Chondrocyte (in vitro differentiated cells): ENCODE data around the gene SPINK8. TPM values are rescaled to one million over a fixed set of nuclear protein-coding genes. Genes with fewer than 3 reads are reported as not detected.

ENCODE experiments used
- DNase-seq: peaks from one replicate; pipeline ENCODE4 v3.0.0; 2021; ENCODE audit warnings: mixed read lengths, low spot score
- H3K27ac Mint-ChIP-seq: one replicate; pipeline ENCODE4 v1.8.0; 2021; ENCODE audit warnings: mild to moderate bottlenecking, moderate library complexity, mixed read lengths; ENCODE audit not compliant: unreplicated experiment
- H3K27me3 Mint-ChIP-seq: 2 replicates; pipeline ENCODE4 v1.8.0; 2021; ENCODE audit warnings: low read depth, mixed read lengths
- H3K36me3 Mint-ChIP-seq: 2 replicates; pipeline ENCODE4 v1.8.0; 2021; ENCODE audit warnings: low read depth, mixed read lengths
- H3K4me1 Mint-ChIP-seq: 2 replicates; pipeline ENCODE4 v1.8.0; 2021; ENCODE audit warnings: low read depth, mild to moderate bottlenecking, mixed read lengths
- H3K4me3 Mint-ChIP-seq: one replicate; pipeline ENCODE4 v1.8.0; 2021; ENCODE audit warnings: mild to moderate bottlenecking, moderate library complexity, mixed read lengths; ENCODE audit not compliant: unreplicated experiment
- H3K9me3 Mint-ChIP-seq: 2 replicates; pipeline ENCODE4 v1.8.0; 2021; ENCODE audit warnings: low read depth, mixed read lengths
- CTCF ChIP-seq: fragments of 200-600 bp; sonication (generic); IDR thresholded peaks from 2 replicates; pipeline ENCODE4 v1.5.0; 2021; ENCODE audit warnings: antibody characterized with exemption, mild to moderate bottlenecking, moderate library complexity
- total RNA-seq: library from RNA; stranded (reverse); gene quantifications from 3 replicates; pipeline ENCODE4 v1.2.1, GENCODE V29; 2021

SPINK8 gene
- total RNA-seq, 1 donor from 2014 or later: not detected

GRCh38 chr3:48353987-48354386 is 20.5 kb upstream of the SPINK8 start:
- TF ChIP-seq CTCF: no peak
- DNase-seq: no peak
- H3K36me3 Mint-ChIP-seq: peaks cover 5% of the 10 kb centered on the region
- H3K27ac Mint-ChIP-seq: no peak overlapping the region
- H3K4me1 Mint-ChIP-seq: peaks cover 8% of the 10 kb centered on the region
- no peaks in the 10 kb centered on the region for H3K9me3 Mint-ChIP-seq
- peaks cover 33% of the 10 kb centered on the region for H3K27me3 Mint-ChIP-seq
- no peak overlapping the region for H3K4me3 Mint-ChIP-seq

GRCh38 chr3:48352546-48352945 is 19.1 kb upstream of the SPINK8 start:
- DNase-seq: no peak
- no peak for TF ChIP-seq CTCF
- Mint-ChIP-seq H3K4me3 (no peak overlapping the region), H3K36me3 (peaks cover 5% of the 10 kb centered on the region), H3K27me3 (peaks cover 31% of the 10 kb centered on the region), H3K4me1 (peaks cover 8% of the 10 kb centered on the region), H3K27ac (no peak overlapping the region), H3K9me3 (no peaks in the 10 kb centered on the region)

GRCh38 chr3:48347500-48347899 is 14.0 kb upstream of the SPINK8 start:
- DNase-seq: no peak
- Mint-ChIP-seq H3K4me1 (peaks cover 8% of the 10 kb centered on the region), H3K4me3 (no peak overlapping the region), H3K27ac (no peak overlapping the region), H3K9me3 (no peaks in the 10 kb centered on the region), H3K36me3 (no peaks in the 10 kb centered on the region), H3K27me3 (peaks cover 8% of the 10 kb centered on the region)
- TF ChIP-seq CTCF: no peak

- Mint-ChIP-seq H3K4me1 (peaks cover 8% of the 10 kb centered on the region), H3K27ac (no peak overlapping the region), H3K9me3 (no peaks in the 10 kb centered on the region), H3K4me3 (no peak overlapping the region), H3K36me3 (no peaks in the 10 kb centered on the region), H3K27me3 (peaks cover 5% of the 10 kb centered on the region)
- DNase-seq: no peak
- no peak for TF ChIP-seq CTCF
Measured at GRCh38 chr3:48345946-48346572, 12.6 kb upstream of the SPINK8 start.

- H3K27ac Mint-ChIP-seq: no peak overlapping the region
- H3K36me3 Mint-ChIP-seq: no peaks in the 10 kb centered on the region
- H3K4me3 Mint-ChIP-seq: no peak overlapping the region
- no peak for DNase-seq
- H3K27me3 Mint-ChIP-seq: peaks cover 5% of the 10 kb centered on the region
- peaks cover 5% of the 10 kb centered on the region for H3K4me1 Mint-ChIP-seq
- H3K9me3 Mint-ChIP-seq: no peaks in the 10 kb centered on the region
- TF ChIP-seq CTCF: no peak
Measured at GRCh38 chr3:48344867-48345507, 11.5 kb upstream of the SPINK8 start.
